ENCODE measurements around the gene HSPB2. TPM values are rescaled to one million over a fixed set of nuclear protein-coding genes. Genes with fewer than 3 reads are reported as not detected.
"Not testable (repeated sequence)": the region's sequence is repeated elsewhere in the genome, so short reads cannot be mapped to it uniquely, and the experiment has no call there.

Gene HSPB2
- total RNA-seq: not detected in 2 replicates

- DNase-seq (ENCODE audit: low read depth in 2 of 2): no peak
Observed at GRCh38 chr11:111912535-111912934, at the start of gene HSPB2. Gene HSPB2 (plus strand): TSS chr11:111912734. CDS start chr11:111912830, 96 bp downstream.

- DNase-seq (ENCODE audit: low read depth in 2 of 2): no peak
Observed at GRCh38 chr11:111870113-111870512, 42.4 kb upstream of the HSPB2 start.

- DNase-seq (ENCODE audit: low read depth in 2 of 2): no peak
Observed at GRCh38 chr11:111870522-111870885, 42.0 kb upstream of the HSPB2 start.

GRCh38 chr11:111870886-111871692 is 41.4 kb upstream of the HSPB2 start, which contains the start of gene ALG9:
Gene ALG9 (minus strand): TSS chr11:111871581. CDS start chr11:111871482, 99 bp downstream.
- DNase-seq (ENCODE audit: low read depth in 2 of 2): peak; percentile 73 to 89

GRCh38 chr11:111871693-111872161 is 40.8 kb upstream of the HSPB2 start:
- DNase-seq (ENCODE audit: low read depth in 2 of 2): no peak

GRCh38 chr11:111878385-111878848 is 34.1 kb upstream of the HSPB2 start:
- no peak for DNase-seq (ENCODE audit: low read depth in 2 of 2)

GRCh38 chr11:111878849-111879636 is 33.5 kb upstream of the HSPB2 start, which contains the start of the genes CFAP68 and FDXACB1:
Gene CFAP68 (plus strand): TSS chr11:111879541. CDS start chr11:111879561, 20 bp downstream.
Gene FDXACB1 (minus strand): TSS chr11:111879165. CDS start chr11:111879132, 33 bp downstream.
- peak; percentile 96 to 98 for DNase-seq (ENCODE audit: low read depth in 2 of 2)

GRCh38 chr11:111879637-111879960 is 32.9 kb upstream of the HSPB2 start:
- no peak for DNase-seq (ENCODE audit: low read depth in 2 of 2)

GRCh38 chr11:111882202-111882601 is 30.3 kb upstream of the HSPB2 start:
- no peak for DNase-seq (ENCODE audit: low read depth in 2 of 2)

- not testable (repeated sequence) for DNase-seq (ENCODE audit: low read depth in 2 of 2)
Observed at GRCh38 chr11:111885053-111885452, 27.5 kb upstream of the HSPB2 start.

GRCh38 chr11:111886032-111886431 is 26.5 kb upstream of the HSPB2 start:
- DNase-seq (ENCODE audit: low read depth in 2 of 2): no peak

GRCh38 chr11:111886844-111887243 is 25.7 kb upstream of the HSPB2 start:
- no peak for DNase-seq (ENCODE audit: low read depth in 2 of 2)

- DNase-seq (ENCODE audit: low read depth in 2 of 2): no peak
Observed at GRCh38 chr11:111905411-111905810, 7.1 kb upstream of the HSPB2 start.

- DNase-seq (ENCODE audit: low read depth in 2 of 2): no peak
Observed at GRCh38 chr11:111906680-111907079, 5.9 kb upstream of the HSPB2 start.

- no peak for DNase-seq (ENCODE audit: low read depth in 2 of 2)
Observed at GRCh38 chr11:111908639-111909305, 3.8 kb upstream of the HSPB2 start.

GRCh38 chr11:111909378-111909777 is 3.2 kb upstream of the HSPB2 start:
- DNase-seq (ENCODE audit: low read depth in 2 of 2): no peak

GRCh38 chr11:111910676-111911562 is 1.6 kb upstream of the HSPB2 start:
- no peak for DNase-seq (ENCODE audit: low read depth in 2 of 2)

GRCh38 chr11:111911563-111912401 is 752 bp upstream of the HSPB2 start, which contains the start of gene CRYAB:
Gene CRYAB (minus strand): TSS chr11:111911770. CDS start chr11:111911724, 46 bp downstream.
- peak in 1 of 2 donors; percentile 29 for DNase-seq (ENCODE audit: low read depth in 2 of 2)

GRCh38 chr11:111913031-111913861 is 712 bp downstream of the HSPB2 start:
- no peak for DNase-seq (ENCODE audit: low read depth in 2 of 2)

Measured in dermis microvascular lymphatic vessel endothelial cell (primary cell).